MM.1S (cell line): ENCODE data around the gene METTL25B.

ENCODE experiments used
- DNase-seq: peaks from one replicate; pipeline ENCODE4 v3.0.0-alpha.2; 2015
- H2AFZ ChIP-seq: fragments of 300-600 bp; sonication (generic); 2 replicates; pipeline ENCODE4 v1.6.0; 2016; ENCODE audit warnings: antibody characterized with exemption, low read length
- H3F3A ChIP-seq: fragments of 300-600 bp; sonication (generic); 2 replicates; pipeline ENCODE4 v1.6.1; 2016; ENCODE audit warnings: mild to moderate bottlenecking, antibody characterized with exemption, low read length, moderate library complexity, mixed read lengths; ENCODE audit not compliant: insufficient read depth
- H3K27ac ChIP-seq: fragments of 300-600 bp; sonication (generic); 2 replicates; pipeline ENCODE4 v1.5.1; 2016; ENCODE audit warnings: mild to moderate bottlenecking, low read length
- H3K27me3 ChIP-seq: fragments of 300-600 bp; sonication (generic); replicated peaks from 2 replicates; pipeline ENCODE4 v1.6.0; 2016; ENCODE audit warnings: low read length; ENCODE audit not compliant: insufficient read depth
- H3K36me3 ChIP-seq: fragments of 300-600 bp; sonication (generic); replicated peaks from 2 replicates; pipeline ENCODE4 v1.6.1; 2016; ENCODE audit warnings: mild to moderate bottlenecking, low read length, mixed read lengths; ENCODE audit not compliant: insufficient read depth
- H3K4me1 ChIP-seq: fragments of 300-600 bp; sonication (generic); 2 replicates; pipeline ENCODE4 v1.6.1; 2016; ENCODE audit warnings: low read length, mixed read lengths
- H3K4me2 ChIP-seq: fragments of 300-600 bp; sonication (generic); 2 replicates; pipeline ENCODE4 v1.6.0; 2016; ENCODE audit warnings: low read depth, low read length
- H3K4me3 ChIP-seq: fragments of 300-600 bp; sonication (generic); 2 replicates; pipeline ENCODE4 v1.5.1; 2016; ENCODE audit warnings: low read length, mixed read lengths
- H3K79me2 ChIP-seq: fragments of 300-600 bp; sonication (generic); 2 replicates; pipeline ENCODE4 v1.6.1; 2016; ENCODE audit warnings: mixed run types, low read length, mixed read lengths
- H3K9ac ChIP-seq: fragments of 300-600 bp; sonication (generic); 2 replicates; pipeline ENCODE4 v1.6.1; 2016; ENCODE audit warnings: low read length, mixed read lengths
- H3K9me2 ChIP-seq: fragments of 300-600 bp; sonication (generic); replicated peaks from 2 replicates; pipeline ENCODE4 v1.6.1; 2016; ENCODE audit warnings: mild to moderate bottlenecking, low read length, mixed read lengths; ENCODE audit not compliant: insufficient read depth
- H3K9me3 ChIP-seq: fragments of 300-600 bp; sonication (generic); replicated peaks from 2 replicates; pipeline ENCODE4 v1.6.1; 2016; ENCODE audit warnings: mild to moderate bottlenecking, low read length, mixed read lengths; ENCODE audit not compliant: insufficient read depth
- H4K20me1 ChIP-seq: fragments of 300-600 bp; sonication (generic); 2 replicates; pipeline ENCODE4 v1.6.1; 2016; ENCODE audit warnings: mild to moderate bottlenecking, low read length, moderate library complexity, mixed read lengths; ENCODE audit not compliant: insufficient read depth
- EZH2 ChIP-seq: fragments of 300-600 bp; sonication (generic); optimal IDR thresholded peaks from 2 replicates; pipeline ENCODE3; 2017; ENCODE audit warnings: low read depth, mild to moderate bottlenecking, antibody characterized with exemption, low read length, mixed read lengths
- EZH2phosphoT487 ChIP-seq: fragments of 300-600 bp; sonication (generic); IDR thresholded peaks from 2 replicates; pipeline ENCODE4 v1.6.1; 2018; ENCODE audit warnings: antibody characterized with exemption, low read length
- TF ChIP-seq, protein P1 (sequence below): fragments of 300-600 bp; sonication (generic); IDR thresholded peaks from 2 replicates; pipeline ENCODE4 v1.5.1; 2016; ENCODE audit warnings: antibody characterized with exemption, low read length, mixed read lengths

METTL25B gene

GRCh38 chr1:156691665-156692440 lies 36.4 kb upstream of the METTL25B start:
- no peak overlapping the region for H3K4me3 ChIP-seq
- no peaks in the 10 kb centered on the region for H3K9me3 ChIP-seq
- H2AFZ ChIP-seq: no peak overlapping the region
- TF ChIP-seq, protein P1, sequence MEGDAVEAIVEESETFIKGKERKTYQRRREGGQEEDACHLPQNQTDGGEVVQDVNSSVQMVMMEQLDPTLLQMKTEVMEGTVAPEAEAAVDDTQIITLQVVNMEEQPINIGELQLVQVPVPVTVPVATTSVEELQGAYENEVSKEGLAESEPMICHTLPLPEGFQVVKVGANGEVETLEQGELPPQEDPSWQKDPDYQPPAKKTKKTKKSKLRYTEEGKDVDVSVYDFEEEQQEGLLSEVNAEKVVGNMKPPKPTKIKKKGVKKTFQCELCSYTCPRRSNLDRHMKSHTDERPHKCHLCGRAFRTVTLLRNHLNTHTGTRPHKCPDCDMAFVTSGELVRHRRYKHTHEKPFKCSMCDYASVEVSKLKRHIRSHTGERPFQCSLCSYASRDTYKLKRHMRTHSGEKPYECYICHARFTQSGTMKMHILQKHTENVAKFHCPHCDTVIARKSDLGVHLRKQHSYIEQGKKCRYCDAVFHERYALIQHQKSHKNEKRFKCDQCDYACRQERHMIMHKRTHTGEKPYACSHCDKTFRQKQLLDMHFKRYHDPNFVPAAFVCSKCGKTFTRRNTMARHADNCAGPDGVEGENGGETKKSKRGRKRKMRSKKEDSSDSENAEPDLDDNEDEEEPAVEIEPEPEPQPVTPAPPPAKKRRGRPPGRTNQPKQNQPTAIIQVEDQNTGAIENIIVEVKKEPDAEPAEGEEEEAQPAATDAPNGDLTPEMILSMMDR: no peak
- TF ChIP-seq EZH2 (peak; percentile 80), EZH2phosphoT487 (no peak; the same call in 1 of the 2 replicates)
- no peaks in the 10 kb centered on the region for H3K9me2 ChIP-seq
- no peaks in the 10 kb centered on the region for H3K36me3 ChIP-seq
- no peaks in the 10 kb centered on the region for H3K79me2 ChIP-seq
- H3K4me2 ChIP-seq: no peak overlapping the region
- H3K4me1 ChIP-seq: no peaks in the 10 kb centered on the region
- no peak for DNase-seq
- no peaks in the 10 kb centered on the region for H4K20me1 ChIP-seq
- H3K27ac ChIP-seq: no peak overlapping the region
- H3F3A ChIP-seq: no peaks in the 10 kb centered on the region
- H3K9ac ChIP-seq: no peak overlapping the region
- H3K27me3 ChIP-seq: peaks cover 69% of the 10 kb centered on the region

DNA sequence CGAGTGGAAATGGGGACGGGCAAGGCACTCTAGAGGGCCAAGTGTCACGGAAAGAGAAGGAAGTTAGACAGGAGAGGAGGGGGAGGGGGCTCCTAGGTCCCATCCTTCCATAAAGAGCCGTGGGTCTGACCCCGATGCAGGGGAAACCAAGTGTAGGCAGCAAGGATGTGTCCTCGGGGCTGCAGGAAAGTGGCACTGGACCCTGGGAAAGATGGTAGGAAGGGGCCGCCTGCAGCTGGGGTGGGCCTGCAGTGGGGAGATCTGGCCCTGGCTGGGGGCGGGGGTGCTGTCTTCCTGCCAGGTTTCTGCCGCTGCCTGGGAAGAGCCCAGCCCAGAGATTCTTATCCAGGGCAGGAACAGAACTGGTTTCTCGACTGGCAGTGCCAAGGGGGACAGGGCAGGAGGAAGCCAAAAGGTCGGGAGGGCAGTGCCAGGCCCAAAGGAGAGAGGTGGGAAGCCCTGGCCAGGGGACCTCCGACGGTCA lies 35.8 kb upstream of the METTL25B start:
- H3K27me3 ChIP-seq: peaks cover 76% of the 10 kb centered on the region
- H3K9me2 ChIP-seq: no peaks in the 10 kb centered on the region
- no peak for DNase-seq
- H3K4me1 ChIP-seq: no peaks in the 10 kb centered on the region
- H3K4me3 ChIP-seq: no peak overlapping the region
- H2AFZ ChIP-seq: no peak overlapping the region
- H4K20me1 ChIP-seq: no peaks in the 10 kb centered on the region
- H3F3A ChIP-seq: no peaks in the 10 kb centered on the region
- H3K4me2 ChIP-seq: no peak overlapping the region
- H3K79me2 ChIP-seq: no peaks in the 10 kb centered on the region
- no peak overlapping the region for H3K27ac ChIP-seq
- no peaks in the 10 kb centered on the region for H3K36me3 ChIP-seq
- H3K9ac ChIP-seq: no peak overlapping the region
- H3K9me3 ChIP-seq: no peaks in the 10 kb centered on the region
- TF ChIP-seq, protein P1: no peak
- TF ChIP-seq EZH2phosphoT487 (no peak), EZH2 (no peak)

GRCh38 chr1:156692925-156693847 lies 35.1 kb upstream of the METTL25B start:
- Histone ChIP-seq H2AFZ (no peak overlapping the region), H3K27ac (no peak overlapping the region), H3K9ac (no peak overlapping the region), H3K4me1 (no peaks in the 10 kb centered on the region), H3K4me2 (no peak overlapping the region), H3K27me3 (peaks cover 79% of the 10 kb centered on the region), H3K36me3 (no peaks in the 10 kb centered on the region), H3K9me3 (no peaks in the 10 kb centered on the region), H3F3A (no peaks in the 10 kb centered on the region), H3K9me2 (no peaks in the 10 kb centered on the region), H4K20me1 (no peaks in the 10 kb centered on the region), H3K79me2 (no peaks in the 10 kb centered on the region), H3K4me3 (no peak overlapping the region)
- DNase-seq: no peak
- TF ChIP-seq EZH2: no peak
- TF ChIP-seq, protein P1: no peak
- TF ChIP-seq EZH2phosphoT487: no peak
